Measurements from ENCODE around the gene P2RX2.

GRCh38 chr12:132601171-132601883, 17.2 kb upstream of the P2RX2 start:
- no peak for TF ChIP-seq POLR2A (IDR thresholded peaks at IDR 0.05)
- no peak for TF ChIP-seq CTCF (IDR thresholded peaks at IDR 0.05)
- TF ChIP-seq POLR2AphosphoS5 (IDR thresholded peaks at IDR 0.05) = no peak
